Neuronal stem cell (in vitro differentiated cells): ENCODE measurements around the gene LTB4R.
A peak's percentile ranks its signal among the peaks of the same experiment; 100 is the strongest.

ENCODE experiments used
- DNase-seq: peaks from one replicate; pipeline ENCODE4 v3.0.0-alpha.2; 2013; ENCODE audit warnings: low spot score
- H2AFZ ChIP-seq: one replicate; pipeline ENCODE4 v1.6.1; 2013; ENCODE audit warnings: mild to moderate bottlenecking, low read length, inconsistent platforms
- H2AK5ac ChIP-seq: 2 replicates; pipeline ENCODE4 v1.6.1; 2013; ENCODE audit warnings: low read depth, mild to moderate bottlenecking, inconsistent platforms, low read length, moderate library complexity, mixed read lengths
- H2BK120ac ChIP-seq: 2 replicates; pipeline ENCODE4 v1.6.1; 2013; ENCODE audit warnings: low read depth, mild to moderate bottlenecking, inconsistent platforms, low read length, moderate library complexity, mixed read lengths
- H2BK12ac ChIP-seq: one replicate; pipeline ENCODE4 v1.6.1; 2013; ENCODE audit warnings: low read length, inconsistent platforms
- H2BK15ac ChIP-seq: 2 replicates; pipeline ENCODE4 v1.6.1; 2013; ENCODE audit warnings: mild to moderate bottlenecking, low read length, inconsistent platforms, mixed read lengths
- H2BK5ac ChIP-seq: one replicate; pipeline ENCODE4 v1.6.1; 2013; ENCODE audit warnings: inconsistent platforms, mild to moderate bottlenecking, low read length, moderate library complexity
- H3K14ac ChIP-seq: one replicate; pipeline ENCODE4 v1.6.1; 2013; ENCODE audit warnings: low read length, inconsistent platforms
- H3K18ac ChIP-seq: 2 replicates; pipeline ENCODE4 v1.6.1; 2013; ENCODE audit warnings: low read length, inconsistent platforms
- H3K23ac ChIP-seq: 2 replicates; pipeline ENCODE4 v1.6.1; 2013; ENCODE audit warnings: low read depth, mild to moderate bottlenecking, mixed read lengths, low read length, inconsistent platforms; ENCODE audit not compliant: poor library complexity
- H3K27ac ChIP-seq: replicated peaks from 3 replicates; pipeline ENCODE4 v1.5.1; 2013; ENCODE audit warnings: low read length, inconsistent platforms
- H3K27me3 ChIP-seq, 3 experiments: 2 replicates each; pipeline ENCODE4 v1.6.1; 2013; ENCODE audit warnings: low read length in 3 of 3, mild to moderate bottlenecking in 2 of 3, inconsistent platforms in 1 of 3, low read depth in 1 of 3, mixed read lengths in 1 of 3, moderate library complexity in 1 of 3; ENCODE audit not compliant: control insufficient read depth in 3 of 3, insufficient read depth in 3 of 3
- H3K36me3 ChIP-seq, 2 donors: replicated peaks in 1 of 2; 2 replicates each; pipeline ENCODE4 v1.6.1; 2013; ENCODE audit warnings: low read length in 2 of 2; ENCODE audit not compliant: control insufficient read depth in 2 of 2, insufficient read depth in 2 of 2
- H3K4ac ChIP-seq: 2 replicates; pipeline ENCODE4 v1.6.1; 2013; ENCODE audit warnings: inconsistent platforms, mild to moderate bottlenecking, low read length, moderate library complexity
- H3K4me1 ChIP-seq, 2 donors: 1 replicate in 1 of 2; 2 replicates in 1 of 2; pipeline ENCODE4 v1.6.1; 2013; ENCODE audit warnings: low read length in 2 of 2, low read depth in 1 of 2; ENCODE audit not compliant: control insufficient read depth in 2 of 2, insufficient read depth in 1 of 2
- H3K4me2 ChIP-seq: one replicate; pipeline ENCODE4 v1.6.1; 2013; ENCODE audit warnings: mild to moderate bottlenecking, low read length, inconsistent platforms; ENCODE audit not compliant: insufficient read depth, poor library complexity, severe bottlenecking
- H3K4me3 ChIP-seq, 2 donors: 2 replicates each; pipeline ENCODE4 v1.5.1; 2013; ENCODE audit warnings: low read length in 2 of 2, mild to moderate bottlenecking in 2 of 2, inconsistent platforms in 1 of 2, moderate library complexity in 1 of 2
- H3K79me1 ChIP-seq: one replicate; pipeline ENCODE4 v1.6.1; 2013; ENCODE audit warnings: low read depth, mild to moderate bottlenecking, inconsistent platforms, low read length, moderate library complexity
- H3K9ac ChIP-seq: one replicate; pipeline ENCODE4 v1.6.1; 2013; ENCODE audit warnings: mild to moderate bottlenecking, low read depth, low read length, inconsistent platforms; ENCODE audit not compliant: poor library complexity
- H3K9me3 ChIP-seq, 2 donors: replicated peaks in 1 of 2; 2 replicates each; pipeline versions ENCODE3 to v1.6.1; 2013; ENCODE audit warnings: low read length in 2 of 2, mild to moderate bottlenecking in 2 of 2, inconsistent platforms in 1 of 2, low read depth in 1 of 2, mixed read lengths in 1 of 2, moderate library complexity in 1 of 2; ENCODE audit not compliant: control insufficient read depth in 2 of 2, insufficient read depth in 1 of 2
- H4K8ac ChIP-seq: one replicate; pipeline ENCODE4 v1.6.1; 2013; ENCODE audit warnings: low read depth, mild to moderate bottlenecking, inconsistent platforms, low read length, moderate library complexity
- H4K91ac ChIP-seq: one replicate; pipeline ENCODE4 v1.6.1; 2013; ENCODE audit warnings: low read length, low read depth, mild to moderate bottlenecking, inconsistent platforms; ENCODE audit not compliant: poor library complexity
- WGBS, 2 donors: extraction: QIAGEN DNeasy Blood & Tissue Kit; methylation state at CpG; one replicate each; pipeline ENCODE4 v1.1.7; 2013; ENCODE audit warnings: missing lambda C conversion rate in 2 of 2, mixed read lengths in 1 of 2; ENCODE audit not compliant: insufficient read length in 2 of 2, insufficient replicate concordance in 1 of 2; ENCODE audit errors: extremely low coverage in 2 of 2; 5-methylcytosine and 5-hydroxymethylcytosine counted together

Gene LTB4R

DNA sequence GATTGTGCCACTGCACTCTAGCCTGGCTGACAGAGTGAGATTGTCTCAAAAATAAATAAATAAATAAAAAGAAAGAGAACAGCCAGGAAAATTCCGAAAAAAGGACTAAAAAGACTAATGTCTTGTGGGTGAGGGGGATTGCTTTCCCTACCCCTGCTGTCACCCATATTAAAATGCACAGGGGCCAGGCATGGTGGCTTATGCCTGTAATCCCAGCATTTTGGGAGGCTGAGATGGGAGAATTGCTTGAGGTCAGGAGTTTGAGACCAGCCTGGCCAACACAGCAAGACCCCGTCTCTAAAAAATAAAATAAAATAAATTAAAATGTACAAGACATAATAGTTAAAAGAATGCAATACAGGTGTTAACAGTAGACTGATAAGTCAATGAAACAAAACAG, 17.8 kb upstream of the LTB4R start:
- H2BK12ac ChIP-seq = no peak overlapping the region
- H4K91ac ChIP-seq = no peak overlapping the region
- H3K27me3 ChIP-seq = no peaks in the 10 kb centered on the region
- no peak overlapping the region for H3K9ac ChIP-seq
- no peak for DNase-seq
- no peak overlapping the region for H3K18ac ChIP-seq
- H3K79me1 ChIP-seq = no peaks in the 10 kb centered on the region
- H3K14ac ChIP-seq = no peak overlapping the region
- no peak overlapping the region for H2AK5ac ChIP-seq
- no peak overlapping the region for H4K8ac ChIP-seq
- no peak overlapping the region for H3K4ac ChIP-seq
- H2BK5ac ChIP-seq = no peak overlapping the region
- no peak overlapping the region for H2AFZ ChIP-seq
- peaks cover 0 to 1% of the 10 kb centered on the region in 2 donors for H3K4me1 ChIP-seq
- H3K23ac ChIP-seq = no peak overlapping the region
- H2BK120ac ChIP-seq = no peak overlapping the region
- WGBS, 2 donors = no CpG with 5 or more reads among the region's 2 CpGs
- H3K27ac ChIP-seq = no peak overlapping the region
- peaks cover 25 to 56% of the 10 kb centered on the region in 2 donors for H3K36me3 ChIP-seq
- H2BK15ac ChIP-seq = no peak overlapping the region
- H3K4me2 ChIP-seq = no peak overlapping the region
- H3K9me3 ChIP-seq = no peaks in the 10 kb centered on the region
- no peak overlapping the region for H3K4me3 ChIP-seq

DNA sequence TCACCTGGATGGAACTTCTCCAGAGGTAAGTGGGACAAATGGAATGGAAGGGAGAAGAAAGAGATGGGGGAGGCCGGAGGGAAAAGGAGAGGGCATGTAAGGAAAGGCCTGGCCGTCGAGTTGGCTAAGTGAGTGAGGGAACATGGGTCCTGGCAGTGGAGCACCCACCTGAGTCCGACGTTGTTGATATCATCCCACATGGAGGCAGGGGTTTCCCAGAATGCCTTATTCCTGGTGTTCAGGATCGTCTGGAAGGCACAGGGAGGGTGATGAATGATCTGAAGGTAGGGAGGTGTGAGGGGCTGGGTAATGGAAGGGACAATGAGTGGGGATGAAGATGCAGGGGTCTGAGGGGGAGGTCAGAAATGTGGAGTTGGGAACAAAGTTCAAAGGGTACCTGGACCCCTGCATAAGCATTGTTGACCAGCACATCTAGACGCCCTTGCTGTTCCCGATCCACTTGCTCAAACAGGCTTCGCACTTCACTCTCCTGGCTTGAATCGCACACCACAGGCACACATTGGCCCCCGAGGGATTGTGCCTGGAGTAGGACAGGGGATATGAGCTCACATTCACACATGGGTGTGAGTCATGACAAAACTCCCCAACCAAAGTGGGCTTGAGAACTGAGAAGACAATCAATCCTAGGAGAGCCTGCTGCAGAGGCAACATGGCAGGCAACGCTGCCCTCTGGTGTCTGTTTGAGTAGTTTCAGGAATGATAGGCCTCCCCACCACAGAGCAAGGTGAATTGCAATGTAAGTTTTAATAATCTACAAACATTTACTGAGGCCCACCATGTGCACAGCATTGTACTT, 14.8 kb upstream of the LTB4R start:
- no peak overlapping the region for H2AK5ac ChIP-seq
- H3K9ac ChIP-seq = no peak overlapping the region
- H3K18ac ChIP-seq = no peak overlapping the region
- H4K91ac ChIP-seq = no peak overlapping the region
- H3K4me1 ChIP-seq = peaks cover 9 to 11% of the 10 kb centered on the region in 2 donors
- H2AFZ ChIP-seq = no peak overlapping the region
- H3K79me1 ChIP-seq = peaks cover 7% of the 10 kb centered on the region
- H2BK120ac ChIP-seq = no peak overlapping the region
- peak overlapping the region in 1 of 2 donors; percentile 43 for H3K4me3 ChIP-seq
- peak overlapping the region; percentile 5 for H4K8ac ChIP-seq
- no peak overlapping the region for H3K23ac ChIP-seq
- no peak overlapping the region for H2BK12ac ChIP-seq
- DNase-seq = peak; percentile 40
- WGBS, 2 donors = no CpG with 5 or more reads among the region's 12 CpGs
- no peak overlapping the region for H3K14ac ChIP-seq
- H2BK5ac ChIP-seq = no peak overlapping the region
- no peak overlapping the region for H3K4ac ChIP-seq
- H3K9me3 ChIP-seq = no peaks in the 10 kb centered on the region
- no peak overlapping the region for H3K4me2 ChIP-seq
- no peak overlapping the region for H3K27ac ChIP-seq
- no peak overlapping the region for H2BK15ac ChIP-seq
- no peaks in the 10 kb centered on the region for H3K27me3 ChIP-seq
- H3K36me3 ChIP-seq = peaks cover 15 to 44% of the 10 kb centered on the region in 2 donors

DNA sequence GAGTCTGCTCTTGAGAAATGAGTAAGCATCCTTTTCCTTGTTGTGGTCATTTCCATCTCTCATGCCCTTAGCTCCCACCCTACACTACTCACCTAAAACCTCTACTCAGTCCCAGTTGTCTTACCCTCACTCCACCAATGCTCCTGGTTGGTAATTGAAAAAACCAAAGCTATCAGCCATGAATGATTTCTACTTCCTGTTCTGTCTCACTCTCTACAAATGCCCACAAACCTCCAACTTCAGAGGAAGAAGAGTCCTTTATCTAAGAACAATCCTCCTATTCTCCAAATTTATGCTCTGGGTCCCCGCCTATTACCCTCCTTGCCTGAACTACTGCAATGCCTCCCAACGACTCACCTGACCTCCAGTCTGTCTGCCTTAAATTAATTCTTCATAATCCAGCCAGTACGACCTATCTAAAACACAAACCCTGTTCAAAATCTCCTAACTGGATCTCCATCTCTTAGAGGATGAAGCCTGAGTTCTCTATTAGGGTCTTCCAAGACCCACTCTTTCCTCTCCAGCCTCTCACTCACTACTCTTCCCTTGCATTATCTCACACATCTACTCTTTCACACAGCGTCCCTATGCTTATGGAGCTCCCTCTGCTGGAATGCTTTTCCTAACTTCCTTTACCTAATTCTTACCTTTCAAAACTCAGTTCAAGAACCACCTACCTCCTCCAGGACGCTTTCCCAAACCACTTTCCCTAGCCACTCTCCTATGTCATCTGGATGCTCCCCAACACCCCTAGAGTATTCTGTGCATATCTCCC, 13.9 kb upstream of the LTB4R start:
- Histone ChIP-seq H2BK15ac (no peak overlapping the region), H3K18ac (no peak overlapping the region), H2BK12ac (no peak overlapping the region), H3K23ac (no peak overlapping the region), H3K27me3 (no peaks in the 10 kb centered on the region), H3K14ac (no peak overlapping the region), H4K91ac (no peak overlapping the region), H3K27ac (no peak overlapping the region), H4K8ac (no peak overlapping the region), H3K79me1 (peaks cover 7% of the 10 kb centered on the region), H3K9ac (no peak overlapping the region), H2AFZ (no peak overlapping the region), H3K4me1 (peaks cover 9 to 11% of the 10 kb centered on the region in 2 donors), H3K4ac (no peak overlapping the region), H3K36me3 (peaks cover 20 to 44% of the 10 kb centered on the region in 2 donors), H3K4me2 (no peak overlapping the region), H2AK5ac (no peak overlapping the region), H3K9me3 (no peaks in the 10 kb centered on the region), H2BK5ac (no peak overlapping the region), H3K4me3 (no peak overlapping the region), H2BK120ac (no peak overlapping the region)
- DNase-seq = no peak
- WGBS, 2 donors = no CpG with 5 or more reads among the region's 5 CpGs

DNA sequence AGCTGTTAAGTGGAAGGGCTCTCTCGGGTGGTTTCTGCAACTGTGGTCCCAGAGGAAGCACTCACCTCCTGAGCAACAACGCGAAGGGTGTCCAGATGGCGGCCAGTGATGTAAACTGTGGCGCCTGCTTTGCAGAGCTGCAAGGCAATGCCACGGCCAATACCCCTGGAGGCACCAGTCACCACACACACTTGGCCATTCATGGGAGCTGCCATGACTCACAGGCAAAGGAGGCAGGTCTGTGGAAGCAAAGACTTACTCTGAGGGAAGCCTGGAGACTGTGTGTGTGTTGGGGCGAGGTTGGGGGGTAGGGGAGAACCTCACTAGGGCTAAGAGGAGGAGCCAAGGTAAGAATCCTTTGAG, 12.4 kb upstream of the LTB4R start:
- H3K27ac ChIP-seq = no peak overlapping the region

More for the DNA sequence above, 12.4 kb upstream of the LTB4R start:
- Histone ChIP-seq H3K79me1 (peaks cover 7% of the 10 kb centered on the region), H3K9me3 (no peaks in the 10 kb centered on the region), H3K18ac (no peak overlapping the region), H2BK15ac (no peak overlapping the region), H2BK12ac (no peak overlapping the region), H2BK5ac (peak overlapping the region; percentile 67), H3K27me3 (no peaks in the 10 kb centered on the region), H4K8ac (no peak overlapping the region), H3K23ac (no peak overlapping the region), H2AK5ac (no peak overlapping the region), H2BK120ac (no peak overlapping the region), H3K9ac (no peak overlapping the region), H3K14ac (no peak overlapping the region), H4K91ac (no peak overlapping the region), H3K4ac (no peak overlapping the region), H3K4me3 (peak overlapping the region; percentile 91 to 98), H3K36me3 (peaks cover 27 to 51% of the 10 kb centered on the region in 2 donors), H3K4me1 (peaks cover 9 to 11% of the 10 kb centered on the region in 2 donors), H3K4me2 (peak overlapping the region; percentile 83), H2AFZ (peak overlapping the region; percentile 99)
- no peak for DNase-seq
- no CpG with 5 or more reads among the region's 7 CpGs for WGBS, 2 donors
